PC-3 (cell line): Measurements from ENCODE around the gene PTPRR. TPM values are rescaled to one million over a fixed set of nuclear protein-coding genes. Genes with fewer than 3 reads are reported as not detected.

Source experiments
- ATAC-seq: fragments of 200-7000 bp; cut with Tn5 transposase; 2 replicates; pipeline ENCODE4 v1.9.1; 2020; ENCODE audit warnings: mild to moderate bottlenecking, moderate library complexity
- BruUV-seq: library from RNA; stranded (reverse); fragments of 400-500 nt; replicated peaks from 2 replicates; lab custom pipeline; 2021; lab: Mats Ljungman, UMichigan
- CTCF ChIA-PET: fragments of 300-600 bp; sonication (Branson Sonifier 250); formaldehyde crosslinking; loops from one replicate; lab custom pipeline; 2022; ENCODE audit warnings: antibody characterized with exemption; lab: Charles Lee
- POLR2A ChIA-PET: fragments of 300-600 bp; sonication (Branson Sonifier 250); formaldehyde crosslinking; loops from one replicate; lab custom pipeline; 2022; ENCODE audit warnings: antibody characterized with exemption; ENCODE audit not compliant: unreplicated experiment; lab: Charles Lee
- DNase-seq: peaks from one replicate; pipeline ENCODE4 v3.0.0-alpha.2; 2015
- H2AFZ ChIP-seq: fragments of 300-600 bp; sonication (generic); 2 replicates; pipeline ENCODE4 v1.6.0; 2016; ENCODE audit warnings: antibody characterized with exemption, low read length
- H3F3A ChIP-seq: fragments of 300-600 bp; sonication (generic); one replicate; pipeline ENCODE4 v1.6.0; 2017; ENCODE audit warnings: antibody characterized with exemption, low read length, control low read depth, mild to moderate bottlenecking; ENCODE audit not compliant: unreplicated experiment
- H3K27ac ChIP-seq: fragments of 300-600 bp; sonication (generic); 2 replicates; pipeline ENCODE4 v1.5.1; 2016; ENCODE audit warnings: mild to moderate bottlenecking, low read length
- H3K27me3 ChIP-seq: fragments of 300-600 bp; sonication (generic); 2 replicates; pipeline ENCODE4 v1.6.1; 2016; ENCODE audit warnings: low read length, mixed read lengths
- H3K36me3 ChIP-seq: fragments of 300-600 bp; sonication (generic); 2 replicates; pipeline ENCODE4 v1.6.1; 2016; ENCODE audit warnings: low read depth, mixed run types, low read length, mixed read lengths
- H3K4me1 ChIP-seq: fragments of 300-600 bp; sonication (generic); 2 replicates; pipeline ENCODE4 v1.5.1; 2016; ENCODE audit warnings: low read length; ENCODE audit not compliant: insufficient read depth
- H3K4me2 ChIP-seq: fragments of 300-600 bp; sonication (generic); 2 replicates; pipeline ENCODE4 v1.6.0; 2016; ENCODE audit warnings: low read length
- H3K4me3 ChIP-seq: fragments of 300-600 bp; sonication (generic); 2 replicates; pipeline ENCODE4 v1.5.1; 2016; ENCODE audit warnings: mild to moderate bottlenecking, low read length, mixed read lengths
- H3K79me2 ChIP-seq: fragments of 300-600 bp; sonication (generic); 2 replicates; pipeline ENCODE4 v1.6.1; 2017; ENCODE audit warnings: low read length, mixed read lengths
- H3K9ac ChIP-seq: fragments of 300-600 bp; sonication (generic); 2 replicates; pipeline ENCODE4 v1.6.0; 2016; ENCODE audit warnings: mild to moderate bottlenecking, low read length
- H3K9me2 ChIP-seq: fragments of 300-600 bp; sonication (generic); replicated peaks from 2 replicates; pipeline ENCODE4 v1.6.1; 2016; ENCODE audit warnings: mixed run types, low read length, mixed read lengths
- H3K9me3 ChIP-seq: fragments of 300-600 bp; sonication (generic); 2 replicates; pipeline ENCODE4 v1.6.1; 2016; ENCODE audit warnings: low read length, mixed read lengths
- H4K20me1 ChIP-seq: fragments of 300-600 bp; sonication (generic); 2 replicates; pipeline ENCODE4 v1.6.1; 2016; ENCODE audit warnings: low read length, mixed read lengths
- CTCF ChIP-seq: fragments of 300-600 bp; sonication (generic); conservative IDR thresholded peaks from 2 replicates; pipeline ENCODE4 v1.5.1; 2017; ENCODE audit warnings: antibody characterized with exemption, low read depth, mild to moderate bottlenecking, low read length
- EZH2 ChIP-seq: fragments of 300-600 bp; sonication (generic); IDR thresholded peaks from one replicate; pipeline ENCODE4 v1.6.1; 2017; ENCODE audit warnings: antibody characterized with exemption, mild to moderate bottlenecking, low read length; ENCODE audit not compliant: unreplicated experiment
- EZH2phosphoT487 ChIP-seq: fragments of 300-600 bp; sonication (generic); IDR thresholded peaks from 2 replicates; pipeline ENCODE4 v1.6.1; 2018; ENCODE audit warnings: mild to moderate bottlenecking, antibody characterized with exemption, low read length, borderline replicate concordance
- intact Hi-C: fragments of 100-400 bp; cut with micrococcal nuclease; formaldehyde crosslinking; loops from 2 replicates; pipeline ENCODE4 v1.9.0; 2023
- total RNA-seq: library from RNA; depleted of rRNA; stranded (reverse); fragments of >200 nt; gene quantifications from 2 replicates; pipeline ENCODE4 v1.2.3, GENCODE V29; 2014

Gene PTPRR
- total RNA-seq, 1 experiment from 2014 or later, result 3.1 TPM

- no peak for ATAC-seq
- TF ChIP-seq EZH2phosphoT487 (no peak), EZH2 (no peak), CTCF (no peak)
- Histone ChIP-seq H2AFZ (no peak overlapping the region), H3K9me2 (no peaks in the 10 kb centered on the region), H3F3A (no peaks in the 10 kb centered on the region), H3K27ac (no peak overlapping the region), H3K36me3 (no peaks in the 10 kb centered on the region; the same call in 1 of the 2 replicates), H3K4me3 (no peak overlapping the region), H3K9me3 (no peaks in the 10 kb centered on the region), H3K27me3 (no peaks in the 10 kb centered on the region), H4K20me1 (no peaks in the 10 kb centered on the region), H3K4me1 (no peaks in the 10 kb centered on the region), H3K4me2 (no peak overlapping the region), H3K79me2 (no peaks in the 10 kb centered on the region), H3K9ac (no peak overlapping the region)
- ChIA-PET POLR2A (no interaction called here), CTCF (interaction anchor here (0.6 kb wide), 1 partner anchor 31 kb away, joined by 3 read pairs; no protein-coding TSS in a partner anchor)
- no peak for DNase-seq
- intact Hi-C loops, result loop anchor here (10.0 kb wide), 1 partner anchor 358 kb away; the partner anchor contains the start of gene KCNMB4
- no TSS peak for BruUV-seq
Observed at GRCh38 chr12:70722584-70723343, 197.8 kb downstream of the PTPRR start.

- H3K4me3 ChIP-seq, result no peak overlapping the region
- ATAC-seq, result no peak
- H3K9ac ChIP-seq, result no peak overlapping the region
- POLR2A ChIA-PET, result no interaction called here
- H3K27ac ChIP-seq, result no peak overlapping the region
- H3K4me2 ChIP-seq, result no peak overlapping the region
- TF ChIP-seq EZH2 (no peak), CTCF (no peak), EZH2phosphoT487 (no peak)
- no peak for DNase-seq
- H4K20me1 ChIP-seq, result no peaks in the 10 kb centered on the region
- H3K9me3 ChIP-seq, result no peaks in the 10 kb centered on the region
- CTCF ChIA-PET, result no interaction called here
- H3K36me3 ChIP-seq, result no peaks in the 10 kb centered on the region; the same call in 1 of the 2 replicates
- H3K4me1 ChIP-seq, result no peaks in the 10 kb centered on the region
- no peaks in the 10 kb centered on the region for H3K27me3 ChIP-seq
- H3K79me2 ChIP-seq, result no peaks in the 10 kb centered on the region
- BruUV-seq, result no TSS peak
- H3K9me2 ChIP-seq, result no peaks in the 10 kb centered on the region
- intact Hi-C loops, result loop anchor here (10.0 kb wide), 1 partner anchor 357 kb away; the partner anchor contains the start of gene KCNMB4
- no peaks in the 10 kb centered on the region for H3F3A ChIP-seq
- no peak overlapping the region for H2AFZ ChIP-seq
Observed at GRCh38 chr12:70721656-70722357, 198.7 kb downstream of the PTPRR start.
